AG09319 (cell line): Measurements from ENCODE around the gene PPP2R1B.
A peak's percentile ranks its signal among the peaks of the same experiment; 100 is the strongest.
"Not testable (repeated sequence)": the region's sequence is repeated elsewhere in the genome, so short reads cannot be mapped to it uniquely, and the experiment has no call there.

ENCODE experiments used
- DNase-seq: peaks from one replicate; pipeline ENCODE4 v3.0.0-alpha.2; 2010; ENCODE audit warnings: low read depth; ENCODE audit errors: extremely low read depth
- TF ChIP-seq, protein P1 (sequence below): IDR thresholded peaks from 2 replicates; pipeline ENCODE4 v1.5.1; 2011; ENCODE audit warnings: low read depth, mild to moderate bottlenecking, inconsistent platforms, low read length, moderate library complexity

The PPP2R1B gene

GRCh38 chr11:111772535-111772934 lies 6.3 kb upstream of the PPP2R1B start:
- TF ChIP-seq, protein P1, sequence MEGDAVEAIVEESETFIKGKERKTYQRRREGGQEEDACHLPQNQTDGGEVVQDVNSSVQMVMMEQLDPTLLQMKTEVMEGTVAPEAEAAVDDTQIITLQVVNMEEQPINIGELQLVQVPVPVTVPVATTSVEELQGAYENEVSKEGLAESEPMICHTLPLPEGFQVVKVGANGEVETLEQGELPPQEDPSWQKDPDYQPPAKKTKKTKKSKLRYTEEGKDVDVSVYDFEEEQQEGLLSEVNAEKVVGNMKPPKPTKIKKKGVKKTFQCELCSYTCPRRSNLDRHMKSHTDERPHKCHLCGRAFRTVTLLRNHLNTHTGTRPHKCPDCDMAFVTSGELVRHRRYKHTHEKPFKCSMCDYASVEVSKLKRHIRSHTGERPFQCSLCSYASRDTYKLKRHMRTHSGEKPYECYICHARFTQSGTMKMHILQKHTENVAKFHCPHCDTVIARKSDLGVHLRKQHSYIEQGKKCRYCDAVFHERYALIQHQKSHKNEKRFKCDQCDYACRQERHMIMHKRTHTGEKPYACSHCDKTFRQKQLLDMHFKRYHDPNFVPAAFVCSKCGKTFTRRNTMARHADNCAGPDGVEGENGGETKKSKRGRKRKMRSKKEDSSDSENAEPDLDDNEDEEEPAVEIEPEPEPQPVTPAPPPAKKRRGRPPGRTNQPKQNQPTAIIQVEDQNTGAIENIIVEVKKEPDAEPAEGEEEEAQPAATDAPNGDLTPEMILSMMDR, result no peak
- DNase-seq, result no peak

DNA sequence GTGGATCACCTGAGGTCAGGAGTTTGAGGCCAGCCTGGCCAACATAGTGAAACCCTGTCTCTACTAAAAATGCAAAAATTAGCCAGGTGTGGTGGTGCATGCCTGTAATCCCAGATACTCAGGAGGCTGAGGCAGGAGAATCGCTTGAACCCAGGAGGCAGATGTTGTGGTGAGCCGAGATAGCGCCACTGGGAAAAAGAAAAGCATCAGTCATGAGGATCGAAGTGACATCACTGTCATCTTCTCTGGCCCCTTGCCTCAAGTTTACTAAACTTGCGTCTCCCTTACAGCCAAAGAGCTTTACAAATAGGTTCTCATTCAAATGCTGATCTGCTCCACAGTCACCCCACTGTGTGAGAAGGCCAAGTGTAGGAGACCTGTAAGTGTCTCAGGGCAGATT lies 5.0 kb upstream of the PPP2R1B start:
- DNase-seq, result not testable (repeated sequence)

DNA sequence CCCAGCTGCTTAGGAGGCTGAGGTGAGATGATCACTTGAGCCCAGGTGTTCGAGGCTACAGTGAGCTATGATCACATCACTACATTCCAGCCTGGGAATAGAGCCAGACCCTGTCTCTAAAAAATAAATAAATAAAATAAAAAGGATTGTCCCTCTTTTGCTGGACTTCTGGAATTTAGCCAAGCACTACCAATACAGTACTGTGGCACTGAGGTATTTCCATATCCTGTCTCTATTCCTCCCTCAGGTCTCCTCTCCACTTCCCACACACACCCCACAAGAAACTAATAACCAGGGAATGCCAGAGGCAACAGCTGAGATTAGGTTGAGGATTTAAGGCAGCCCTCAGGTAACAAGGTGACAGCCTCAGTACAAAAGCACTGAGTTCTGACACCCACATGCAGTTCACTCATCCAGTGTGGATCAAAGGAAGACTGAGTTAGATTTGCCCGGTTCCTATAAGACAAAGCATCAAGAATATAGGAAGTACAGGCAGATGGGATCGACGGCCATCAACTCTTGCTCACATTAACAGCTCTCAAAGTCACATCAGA lies 4.5 kb upstream of the PPP2R1B start:
- TF ChIP-seq, protein P1, result no peak
- no peak for DNase-seq

- no peak for DNase-seq
- TF ChIP-seq, protein P1, result no peak
Observed at GRCh38 chr11:111766834-111767142, 599 bp upstream of the PPP2R1B start.

GRCh38 chr11:111765320-111765983 lies 737 bp downstream of the PPP2R1B start:
- TF ChIP-seq, protein P1, result no peak
- DNase-seq, result no peak

GRCh38 chr11:111764621-111765020 lies 1.6 kb downstream of the PPP2R1B start:
- TF ChIP-seq, protein P1, result no peak
- no peak for DNase-seq

DNA sequence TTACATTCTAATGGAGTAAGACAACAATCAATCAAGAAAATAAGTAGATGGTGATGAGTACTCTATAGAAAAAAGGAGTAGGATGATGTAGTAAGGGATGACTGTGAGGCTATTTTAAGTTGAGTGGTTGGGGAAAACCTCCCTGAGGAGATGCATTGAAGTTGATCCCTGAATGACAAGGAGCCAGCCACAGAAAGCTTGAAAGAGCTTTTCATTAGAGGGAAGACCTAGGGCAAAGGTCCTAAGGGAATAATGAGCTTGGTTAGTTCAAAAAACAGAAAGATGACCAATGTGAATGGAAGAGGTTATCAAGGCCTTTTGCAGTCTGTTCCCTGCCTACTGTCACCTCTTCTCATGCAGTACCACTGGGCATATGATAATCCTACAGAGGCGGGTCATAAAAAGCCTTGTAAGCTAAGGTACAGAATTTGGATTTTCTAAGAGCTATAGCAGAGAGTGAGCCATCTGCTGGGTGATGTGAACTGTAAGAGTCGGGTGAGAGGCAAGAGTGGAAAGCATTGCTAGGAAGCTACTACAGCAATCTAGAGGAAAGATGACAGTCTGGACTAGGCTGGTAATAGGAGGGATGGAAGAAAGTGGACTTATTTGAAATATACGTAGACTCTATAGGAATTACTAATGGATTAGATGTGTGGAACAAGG lies 3.1 kb downstream of the PPP2R1B start:
- TF ChIP-seq, protein P1, result peak; percentile 31
- DNase-seq, result no peak

DNA sequence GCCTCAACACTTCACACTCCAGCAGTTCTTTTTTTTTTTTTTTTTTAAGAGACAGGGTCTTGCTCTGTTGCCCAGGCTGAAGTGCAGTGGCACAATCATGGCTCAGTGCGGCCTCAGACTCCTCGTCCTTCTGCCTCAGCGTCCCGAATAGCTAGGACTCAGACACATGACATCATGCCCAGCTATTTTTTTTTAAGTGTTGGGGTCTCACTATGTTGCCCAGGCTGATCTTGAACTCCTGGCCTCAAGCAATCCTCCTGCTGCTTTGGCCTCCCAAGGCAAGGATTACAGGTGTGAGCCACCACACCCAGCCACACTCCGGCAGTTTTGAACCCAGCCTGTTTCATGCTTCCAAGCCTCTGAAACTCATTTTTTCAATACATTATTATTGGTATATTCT lies 3.7 kb downstream of the PPP2R1B start:
- TF ChIP-seq, protein P1, result no peak
- no peak for DNase-seq
